LNCaP clone FGC (cell line): ENCODE results near the gene PRDM16.

ENCODE experiments used
- DNase-seq: peaks from one replicate; pipeline ENCODE4 v3.0.0-alpha.2; 2011; ENCODE audit warnings: low read depth
- H3K4me3 ChIP-seq: 2 replicates; pipeline ENCODE4 v1.5.1; 2011; ENCODE audit warnings: mild to moderate bottlenecking, low read depth, low read length, control low read depth
- CTCF ChIP-seq: IDR thresholded peaks from 2 replicates; pipeline ENCODE4 v1.5.1; 2012; ENCODE audit warnings: mild to moderate bottlenecking; ENCODE audit not compliant: control insufficient read depth, insufficient read depth; ENCODE audit errors: extremely low read depth

The PRDM16 gene

GRCh38 chr1:3194760-3195479 lies 125.9 kb downstream of the PRDM16 start:
- no peak for DNase-seq
- TF ChIP-seq CTCF: no peak
- no peak overlapping the region for H3K4me3 ChIP-seq

- no peak for TF ChIP-seq CTCF
These were observed 126.4 kb downstream of the PRDM16 start for GRCh38 chr1:3195480-3195815.

GRCh38 chr1:3195966-3196515 lies 127.0 kb downstream of the PRDM16 start:
- TF ChIP-seq CTCF: no peak
- no peak overlapping the region for H3K4me3 ChIP-seq
- no peak for DNase-seq

More at GRCh38 chr1:3195480-3195815, 126.4 kb downstream of the PRDM16 start:
- H3K4me3 ChIP-seq: no peak overlapping the region
- DNase-seq: no peak

GRCh38 chr1:3196577-3197245 lies 127.7 kb downstream of the PRDM16 start:
- no peak overlapping the region for H3K4me3 ChIP-seq
- TF ChIP-seq CTCF: no peak
- DNase-seq: no peak

GRCh38 chr1:3197781-3198316 lies 128.8 kb downstream of the PRDM16 start:
- no peak for DNase-seq
- no peak for TF ChIP-seq CTCF
- no peak overlapping the region for H3K4me3 ChIP-seq

- no peak overlapping the region for H3K4me3 ChIP-seq
- DNase-seq: no peak
- no peak for TF ChIP-seq CTCF
These were observed 129.6 kb downstream of the PRDM16 start for GRCh38 chr1:3198371-3199271.
